Heart right ventricle (tissue), 16 donors: ENCODE data around the gene NBEAL2. TPM values are rescaled to one million over a fixed set of nuclear protein-coding genes. Genes with fewer than 3 reads are reported as not detected.

Experiments
- ATAC-seq, 8 donors: fragments of 200-7000 bp; cut with Tn5 transposase; one replicate each; pipeline ENCODE4 v1.9.1; 2020; ENCODE audit warnings: mild to moderate bottlenecking in 8 of 8, moderate library complexity in 8 of 8, moderate number of reproducible peaks in 1 of 8
- DNase-seq, 2 donors: peaks; one replicate each; pipeline ENCODE4 v3.0.0-alpha.2; 2020
- H3K27ac ChIP-seq, 10 donors: fragments of 200-600 bp; sonication (generic) in 2 of 10; one replicate each; pipeline versions ENCODE4 v1.5.0 to v1.8.0; 2020 to 2022; ENCODE audit warnings: mild to moderate bottlenecking in 3 of 10
- H3K27me3 ChIP-seq, 7 donors: fragments of 200-600 bp; one replicate each; pipeline ENCODE4 v1.8.0; 2021 to 2022; ENCODE audit warnings: mild to moderate bottlenecking in 2 of 7
- H3K36me3 ChIP-seq, 9 donors: fragments of 200-600 bp; sonication (generic) in 1 of 9; one replicate each; pipeline versions ENCODE4 v1.5.0 to v1.8.0; 2020 to 2022; ENCODE audit warnings: mild to moderate bottlenecking in 2 of 9
- H3K4me1 ChIP-seq, 9 donors: fragments of 200-600 bp; sonication (generic) in 1 of 9; one replicate each; pipeline versions ENCODE4 v1.5.0 to v1.8.0; 2020 to 2022; ENCODE audit warnings: mild to moderate bottlenecking in 4 of 9
- H3K4me3 ChIP-seq, 10 donors: fragments of 200-600 bp; sonication (generic) in 2 of 10; one replicate each; pipeline versions ENCODE4 v1.5.0 to v1.8.0; 2020 to 2022; ENCODE audit warnings: mild to moderate bottlenecking in 7 of 10, moderate library complexity in 2 of 10
- H3K9me3 ChIP-seq, 11 donors: fragments of 200-600 bp in 10 of 11; sonication (generic) in 2 of 11; one replicate each; pipeline versions ENCODE4 v1.5.0 to v1.8.0; 2013 to 2022; ENCODE audit warnings: mild to moderate bottlenecking in 2 of 11, control low read depth in 1 of 11, moderate library complexity in 1 of 11
- CTCF ChIP-seq, 9 donors: fragments of 200-600 bp; sonication (generic) in 2 of 9; IDR thresholded peaks; one replicate each; pipeline versions ENCODE4 v1.5.0 to v1.8.0; 2021 to 2022; ENCODE audit warnings: antibody characterized with exemption in 9 of 9, mild to moderate bottlenecking in 5 of 9, moderate library complexity in 1 of 9
- WGBS, 2 donors: extraction: QIAGEN DNeasy Blood & Tissue Kit; methylation state at CpG; one replicate each; pipeline ENCODE4 v1.1.7; 2013; ENCODE audit warnings: inconsistent platforms in 1 of 2; 5-methylcytosine and 5-hydroxymethylcytosine counted together
- intact Hi-C, 10 donors: fragments of 100-400 bp; cut with DNase I; formaldehyde crosslinking; loops; one replicate each; pipeline versions ENCODE4 v1.11.1 to v1.14.2; 2022
- polyA plus RNA-seq, 2 donors: library from polyadenylated mRNA; stranded (reverse); fragments of 200-250 nt; gene quantifications; one replicate each; pipeline ENCODE4 v1.2.3, GENCODE V29; 2013
- total RNA-seq, 10 donors: library from RNA; stranded (reverse); fragmentation: NEBNext Ultra II Directional in 3 of 10; extraction: Animal tissue kit (Norgen Biotek cat#: 25700) in 3 of 10; gene quantifications; one replicate each; pipeline versions ENCODE4 v1.2.1 to v1.2.4, GENCODE V29; 2021 to 2023
- donor health status: Arrhythmogenic right ventricular cardiomyopathy.
- donor health status: ischemic (EF 13 %, LVEDD 7.1; RV severe dilation, severe dysfunction).
- donor health status: healthy with polysubstance abuse.
- donor health status: DM: no; HTN: yes; CAD: no.
- donor health status: DM: no; HTN: no; CAD: no.
- donor health status: ischemic (EF 25% LVEDD 6.9; RV normal size, moderate dysfunction).
- donor health status: ischemic (EF 25% LVEDD 5.7; RV mildly dilated, moderate dysfunction).
- donor health status: healthy.
- donor health status: DM: yes; HTN: yes; CAD: no.
- donor health status: Ischemic cardiomyopathy.
- donor health status: ischemic (EF 35%, LVEDD 5.7; RV mildly dilated, moderate dysfunction).
- donor health status: nonischemic (EF 11% LVEDD 7.7; RV severe dilation, severe dysfunction).
- donor health status: DM: yes; HTN: yes; CAD: no.
- donor health status: PGD.
- donor health status: ischemic (EF 29% LVEDD 5.4; RV normal size, mild dysfunction).
- donor health status: nonischemic (EF 23%, LVEDD 6.1; RV moderate dilation, normal function).

NBEAL2 gene
- total and polyA plus RNA-seq, 12 donors = 7.6 to 51.1 (median 13.7) TPM

- DNase-seq = peak in 1 of 2 donors; percentile 40
- no peaks in the 10 kb centered on the region for H3K27me3 ChIP-seq
- ATAC-seq = peak in 6 of 8 donors; percentile 8 to 28 (median 22)
- TF ChIP-seq CTCF (IDR thresholded peaks at IDR 0.05) = no peak
- peaks cover 0 to 28% (median 0%) of the 10 kb centered on the region in 9 donors for H3K36me3 ChIP-seq
- WGBS, 2 donors = 39 to 42% methylated on average over 7 of the region's 7 CpGs
- H3K4me3 ChIP-seq = no peak overlapping the region
- H3K27ac ChIP-seq = peak overlapping the region; percentile 55 to 92 (median 84)
- H3K4me1 ChIP-seq = peaks cover 45 to 95% (median 89%) of the 10 kb centered on the region in 9 donors
- intact Hi-C loops = no loop called here
- no peaks in the 10 kb centered on the region for H3K9me3 ChIP-seq
Observed at GRCh38 chr3:46946856-46947545, 32.5 kb upstream of the NBEAL2 start.

GRCh38 chr3:46947546-46947901 lies 31.9 kb upstream of the NBEAL2 start:
- Histone ChIP-seq H3K4me3 (no peak overlapping the region), H3K27ac (peak overlapping the region; percentile 55 to 92 (median 84)), H3K4me1 (peaks cover 45 to 95% (median 89%) of the 10 kb centered on the region in 9 donors), H3K36me3 (peaks cover 0 to 25% (median 0%) of the 10 kb centered on the region in 9 donors), H3K27me3 (no peaks in the 10 kb centered on the region), H3K9me3 (no peaks in the 10 kb centered on the region)
- 67 to 68% methylated on average over 4 of the region's 4 CpGs for WGBS, 2 donors
- no peak for DNase-seq
- intact Hi-C loops = no loop called here
- TF ChIP-seq CTCF (IDR thresholded peaks at IDR 0.05) = no peak
- no peak for ATAC-seq

GRCh38 chr3:46947981-46948791 lies 31.3 kb upstream of the NBEAL2 start:
- Histone ChIP-seq H3K36me3 (peaks cover 0 to 25% (median 0%) of the 10 kb centered on the region in 9 donors), H3K4me1 (peaks cover 41 to 95% (median 89%) of the 10 kb centered on the region in 9 donors), H3K27ac (peak overlapping the region; percentile 55 to 92 (median 84)), H3K9me3 (no peaks in the 10 kb centered on the region), H3K27me3 (no peaks in the 10 kb centered on the region), H3K4me3 (peak overlapping the region in 2 of 10 donors; percentile 1 to 14)
- DNase-seq (peak in 1 of 2 donors; percentile 62), ATAC-seq (peak; percentile 5 to 83 (median 72))
- TF ChIP-seq CTCF (IDR thresholded peaks at IDR 0.05) = no peak
- intact Hi-C loops = loop anchor here in 1 of 10 donors (2.0 kb wide), 1 partner anchor 17 kb away; no protein-coding TSS in a partner anchor
- WGBS, 2 donors = 39 to 43% methylated on average over 19 of the region's 19 CpGs
